Right lobe of liver (tissue), 6 donors: ENCODE measurements around the gene RPL9. TPM values are rescaled to one million over a fixed set of nuclear protein-coding genes. Genes with fewer than 3 reads are reported as not detected.
"Not testable (repeated sequence)": the region's sequence is repeated elsewhere in the genome, so short reads cannot be mapped to it uniquely, and the experiment has no call there.

Experiments
- ATAC-seq, 4 donors: fragments of 200-7000 bp; cut with Tn5 transposase; one replicate each; pipeline ENCODE4 v1.9.1; 2020; ENCODE audit warnings: mild to moderate bottlenecking in 4 of 4, moderate library complexity in 4 of 4
- DNase-seq, 3 donors: peaks; one replicate each; pipeline ENCODE4 v3.0.0-alpha.2; 2020
- H3K27ac ChIP-seq, 3 donors: fragments of 200-600 bp; one replicate each; pipeline ENCODE4 v1.8.0; 2022
- H3K27me3 ChIP-seq, 2 donors: fragments of 200-600 bp; one replicate each; pipeline ENCODE4 v1.8.0; 2022
- H3K36me3 ChIP-seq, 4 donors: fragments of 200-600 bp; sonication (generic) in 1 of 4; one replicate each; pipeline versions ENCODE4 v1.5.1 to v1.8.0; 2017 to 2022; ENCODE audit warnings: control low read depth in 1 of 4
- H3K4me1 ChIP-seq, 4 donors: fragments of 200-600 bp; sonication (generic) in 1 of 4; one replicate each; pipeline versions ENCODE4 v1.5.1 to v1.8.0; 2017 to 2022; ENCODE audit warnings: control low read depth in 1 of 4
- H3K4me3 ChIP-seq, 3 donors: fragments of 200-600 bp; one replicate each; pipeline ENCODE4 v1.8.0; 2022
- H3K9me3 ChIP-seq, 4 donors: fragments of 200-600 bp; sonication (generic) in 1 of 4; one replicate each; pipeline versions ENCODE4 v1.5.1 to v1.8.0; 2017 to 2022; ENCODE audit warnings: control low read depth in 1 of 4
- CTCF ChIP-seq, 4 donors: fragments of 200-600 bp in 3 of 4; fragments of 450-650 bp in 1 of 4; IDR thresholded peaks; one replicate each; pipeline versions ENCODE4 v1.5.1 to v1.8.0; 2016 to 2022; ENCODE audit warnings: antibody characterized with exemption in 4 of 4, mild to moderate bottlenecking in 2 of 4
- POLR2A ChIP-seq: fragments of 450-650 bp; IDR thresholded peaks from one replicate; pipeline ENCODE4 v1.6.1; 2017; ENCODE audit warnings: antibody characterized with exemption, mild to moderate bottlenecking
- WGBS: methylation state at CpG from one replicate; pipeline ENCODE4 v1.1.6; 2018; ENCODE audit warnings: low coverage, low lambda C conversion rate; ENCODE audit not compliant: insufficient coverage; ENCODE audit errors: missing lambda C conversion rate; 5-methylcytosine and 5-hydroxymethylcytosine counted together
- intact Hi-C, 2 donors: fragments of 100-400 bp; cut with DNase I; formaldehyde crosslinking; loops; one replicate each; pipeline versions ENCODE4 v1.11.2 to v1.14.1; 2022
- total RNA-seq, 6 experiments: library from RNA; depleted of rRNA in 2 of 6; stranded (reverse); fragments of >200 nt in 2 of 6; fragmentation: NEBNext Ultra II Directional in 3 of 6; extraction: Animal tissue kit (Norgen Biotek cat#: 25700) in 3 of 6; gene quantifications; one replicate each; pipeline versions ENCODE4 v1.1.0 to v1.2.4, GENCODE V29; 2016 to 2023
- donor health status: DM: no; HTN: yes; CAD: no.
- donor health status: DM: no; HTN: no; CAD: no.
- donor health status: DM: no; HTN: no; CAD: no.
- donor health status: DM: no; HTN: yes; CAD: no.
- donor health status: DM: no; HTN: yes; CAD: no.

RPL9 gene
- total RNA-seq, 6 experiments from 2014 or later: 353 to 1,546 (median 454) TPM

- peaks cover 0 to 26% (median 0%) of the 10 kb centered on the region in 4 donors for H3K36me3 ChIP-seq
- TF ChIP-seq POLR2A: no peak
- TF ChIP-seq CTCF (IDR thresholded peaks at IDR 0.05): peak in 1 of 4 donors; percentile 13
- H3K4me1 ChIP-seq: peaks cover 0 to 21% (median 10%) of the 10 kb centered on the region in 4 donors
- ATAC-seq (peak in 1 of 4 donors; percentile 9), DNase-seq (no peak)
- peak overlapping the region in 1 of 3 donors; percentile 88 for H3K27ac ChIP-seq
- no peaks in the 10 kb centered on the region for H3K27me3 ChIP-seq
- H3K4me3 ChIP-seq: no peak overlapping the region
- H3K9me3 ChIP-seq: no peaks in the 10 kb centered on the region
- intact Hi-C loops: no loop called here
- WGBS: 33% methylated on average over 2 of the region's 2 CpGs
Measured at GRCh38 chr4:39464886-39465501, 6.3 kb upstream of the RPL9 start.

GRCh38 chr4:39458161-39458504 lies 589 bp downstream of the RPL9 start:
- DNase-seq, H3K9me3 ChIP-seq, H3K27me3 ChIP-seq, intact Hi-C loops: not testable (repeated sequence)
- ATAC-seq: peak in 3 of 4 donors; percentile 0 to 3 (median 1)
- peaks cover 0 to 17% (median 4%) of the 10 kb centered on the region in 4 donors for H3K4me1 ChIP-seq
- H3K4me3 ChIP-seq: peak overlapping the region; percentile 63 to 80 (median 69)
- peaks cover 0 to 52% (median 20%) of the 10 kb centered on the region in 4 donors for H3K36me3 ChIP-seq
- peak overlapping the region; percentile 84 to 86 (median 86) for H3K27ac ChIP-seq
- 0% methylated on average over 13 of the region's 13 CpGs for WGBS

GRCh38 chr4:39456946-39457763 lies 1.6 kb downstream of the RPL9 start:
- peak overlapping the region in 2 of 3 donors; percentile 84 to 86 for H3K27ac ChIP-seq
- peak overlapping the region; percentile 63 to 80 (median 69) for H3K4me3 ChIP-seq
- peaks cover 0 to 57% (median 24%) of the 10 kb centered on the region in 4 donors for H3K36me3 ChIP-seq
- H3K27me3 ChIP-seq: no peaks in the 10 kb centered on the region
- intact Hi-C loops: no loop called here
- 57% methylated on average over 10 of the region's 10 CpGs for WGBS
- H3K9me3 ChIP-seq: no peaks in the 10 kb centered on the region
- TF ChIP-seq CTCF (IDR thresholded peaks at IDR 0.05) (no peak), POLR2A (no peak)
- DNase-seq: no peak
- no peak for ATAC-seq
- peaks cover 0 to 17% (median 4%) of the 10 kb centered on the region in 4 donors for H3K4me1 ChIP-seq

GRCh38 chr4:39455486-39455885 lies 3.2 kb downstream of the RPL9 start:
- DNase-seq: no peak
- H3K4me1 ChIP-seq: peaks cover 0 to 28% (median 11%) of the 10 kb centered on the region in 4 donors
- H3K4me3 ChIP-seq: no peak overlapping the region
- no peak for TF ChIP-seq CTCF (IDR thresholded peaks at IDR 0.05)
- TF ChIP-seq POLR2A: no peak
- H3K9me3 ChIP-seq: no peaks in the 10 kb centered on the region
- H3K36me3 ChIP-seq: peaks cover 0 to 61% (median 27%) of the 10 kb centered on the region in 4 donors
- H3K27me3 ChIP-seq: no peaks in the 10 kb centered on the region
- ATAC-seq: no peak
- no peak overlapping the region for H3K27ac ChIP-seq
- intact Hi-C loops: no loop called here
- WGBS: 88% methylated on average over 6 of the region's 6 CpGs

- 36% methylated on average over 2 of the region's 2 CpGs for WGBS
- intact Hi-C loops: no loop called here
- no peak for DNase-seq
- H3K4me3 ChIP-seq: no peak overlapping the region
- H3K27ac ChIP-seq: no peak overlapping the region
- ATAC-seq: no peak
- H3K36me3 ChIP-seq: peaks cover 0 to 76% (median 27%) of the 10 kb centered on the region in 4 donors
- TF ChIP-seq CTCF (IDR thresholded peaks at IDR 0.05) (no peak), POLR2A (no peak)
- H3K27me3 ChIP-seq: no peaks in the 10 kb centered on the region
- no peaks in the 10 kb centered on the region for H3K9me3 ChIP-seq
- H3K4me1 ChIP-seq: peaks cover 0 to 34% (median 12%) of the 10 kb centered on the region in 4 donors
Measured at GRCh38 chr4:39453738-39454137, 5.0 kb downstream of the RPL9 start.
